Activated naive CD4-positive, alpha-beta T cell treated with anti-CD3 and anti-CD28 coated beads for 36 hours (primary cell): ENCODE measurements around the gene PTPRN2. TPM values are rescaled to one million over a fixed set of nuclear protein-coding genes. Genes with fewer than 3 reads are reported as not detected.

Experiments
- CTCF ChIA-PET: fragments of 350-600 bp; sonication (Branson Sonifier 250); formaldehyde crosslinking; loops from one replicate; lab custom pipeline; 2021; ENCODE audit warnings: antibody characterized with exemption; lab: Charles Lee
- DNase-seq: peaks from one replicate; pipeline ENCODE4 v3.0.0-alpha.2; 2020
- H3K27ac Mint-ChIP-seq: one replicate; pipeline ENCODE4 v1.8.0; 2021; ENCODE audit warnings: mild to moderate bottlenecking, mixed read lengths
- H3K27me3 Mint-ChIP-seq: one replicate; pipeline ENCODE4 v1.8.0; 2021; ENCODE audit warnings: low read depth, mixed read lengths
- H3K36me3 Mint-ChIP-seq: one replicate; pipeline ENCODE4 v1.8.0; 2021; ENCODE audit warnings: low read depth, mixed read lengths
- H3K4me1 Mint-ChIP-seq: one replicate; pipeline ENCODE4 v1.8.0; 2021; ENCODE audit warnings: low read depth, mixed read lengths
- H3K4me3 Mint-ChIP-seq: one replicate; pipeline ENCODE4 v1.8.0; 2021; ENCODE audit warnings: mild to moderate bottlenecking, moderate library complexity, mixed read lengths
- H3K9me3 Mint-ChIP-seq: one replicate; pipeline ENCODE4 v1.8.0; 2021; ENCODE audit warnings: mixed read lengths
- intact Hi-C: fragments of 100-400 bp; cut with micrococcal nuclease; formaldehyde crosslinking; loops from one replicate; pipeline ENCODE4 v1.15.1; 2023
- total RNA-seq, 2 experiments: library from RNA; stranded (reverse); gene quantifications; one replicate each; pipeline ENCODE4 v1.2.3, GENCODE V29; 2021

Gene PTPRN2
- total RNA-seq, 2 experiments from 2014 or later = 0.54 to 0.62 TPM

GRCh38 chr7:158506626-158507025 lies 81.0 kb downstream of the PTPRN2 start:
- CTCF ChIA-PET = no interaction called here
- intact Hi-C loops = no loop called here
- Mint-ChIP-seq H3K4me3 (no peak overlapping the region), H3K4me1 (no peaks in the 10 kb centered on the region), H3K27ac (no peak overlapping the region), H3K27me3 (peaks cover 12% of the 10 kb centered on the region), H3K36me3 (no peaks in the 10 kb centered on the region), H3K9me3 (peaks cover 26% of the 10 kb centered on the region)
- no peak for DNase-seq

- H3K4me1 Mint-ChIP-seq = no peaks in the 10 kb centered on the region
- H3K27ac Mint-ChIP-seq = no peak overlapping the region
- H3K4me3 Mint-ChIP-seq = no peak overlapping the region
- peaks cover 12% of the 10 kb centered on the region for H3K27me3 Mint-ChIP-seq
- H3K36me3 Mint-ChIP-seq = no peaks in the 10 kb centered on the region
- H3K9me3 Mint-ChIP-seq = peaks cover 17% of the 10 kb centered on the region
- CTCF ChIA-PET = no interaction called here
- DNase-seq = no peak
- intact Hi-C loops = no loop called here
These were observed 81.9 kb downstream of the PTPRN2 start for GRCh38 chr7:158505683-158506082.

GRCh38 chr7:158502068-158502750 lies 85.4 kb downstream of the PTPRN2 start:
- H3K27me3 Mint-ChIP-seq = peaks cover 23% of the 10 kb centered on the region
- intact Hi-C loops = no loop called here

GRCh38 chr7:158501393-158502067 lies 86.1 kb downstream of the PTPRN2 start:
- no peak overlapping the region for H3K27ac Mint-ChIP-seq
- DNase-seq = no peak
- no peaks in the 10 kb centered on the region for H3K4me1 Mint-ChIP-seq
- peaks cover 6% of the 10 kb centered on the region for H3K9me3 Mint-ChIP-seq
- no peak overlapping the region for H3K4me3 Mint-ChIP-seq
- intact Hi-C loops = no loop called here
- CTCF ChIA-PET = no interaction called here
- no peaks in the 10 kb centered on the region for H3K36me3 Mint-ChIP-seq
- peaks cover 23% of the 10 kb centered on the region for H3K27me3 Mint-ChIP-seq

More at GRCh38 chr7:158502068-158502750, 85.4 kb downstream of the PTPRN2 start:
- Mint-ChIP-seq H3K4me3 (no peak overlapping the region), H3K9me3 (peaks cover 6% of the 10 kb centered on the region), H3K27ac (no peak overlapping the region), H3K36me3 (no peaks in the 10 kb centered on the region), H3K4me1 (no peaks in the 10 kb centered on the region)
- DNase-seq = no peak
- CTCF ChIA-PET = no interaction called here

- Mint-ChIP-seq H3K4me1 (no peaks in the 10 kb centered on the region), H3K27me3 (peaks cover 23% of the 10 kb centered on the region), H3K9me3 (peaks cover 2% of the 10 kb centered on the region), H3K4me3 (no peak overlapping the region), H3K27ac (no peak overlapping the region), H3K36me3 (no peaks in the 10 kb centered on the region)
- intact Hi-C loops = no loop called here
- CTCF ChIA-PET = no interaction called here
- no peak for DNase-seq
These were observed 87.0 kb downstream of the PTPRN2 start for GRCh38 chr7:158500651-158501052.

- H3K4me1 Mint-ChIP-seq = no peaks in the 10 kb centered on the region
- no peak for DNase-seq
- H3K27me3 Mint-ChIP-seq = peaks cover 26% of the 10 kb centered on the region
- no peak overlapping the region for H3K4me3 Mint-ChIP-seq
- H3K9me3 Mint-ChIP-seq = no peaks in the 10 kb centered on the region
- H3K36me3 Mint-ChIP-seq = no peaks in the 10 kb centered on the region
- intact Hi-C loops = no loop called here
- CTCF ChIA-PET = interaction anchor here (0.5 kb wide), 1 partner anchor 113 kb away, joined by 3 read pairs; no protein-coding TSS in a partner anchor
- no peak overlapping the region for H3K27ac Mint-ChIP-seq
These were observed 88.6 kb downstream of the PTPRN2 start for GRCh38 chr7:158499082-158499455.

GRCh38 chr7:158498443-158499081 lies 89.1 kb downstream of the PTPRN2 start:
- CTCF ChIA-PET = interaction anchor here (0.5 to 0.6 kb wide), 2 partner anchors 113 to 1083 kb away, joined by 3 read pairs; no protein-coding TSS in a partner anchor
- Mint-ChIP-seq H3K9me3 (no peaks in the 10 kb centered on the region), H3K4me3 (no peak overlapping the region), H3K27me3 (peaks cover 26% of the 10 kb centered on the region), H3K36me3 (no peaks in the 10 kb centered on the region), H3K4me1 (no peaks in the 10 kb centered on the region), H3K27ac (no peak overlapping the region)
- no peak for DNase-seq
- intact Hi-C loops = no loop called here

GRCh38 chr7:158497627-158498026 lies 90.0 kb downstream of the PTPRN2 start:
- DNase-seq = no peak
- H3K36me3 Mint-ChIP-seq = no peaks in the 10 kb centered on the region
- peaks cover 2% of the 10 kb centered on the region for H3K9me3 Mint-ChIP-seq
- no peak overlapping the region for H3K4me3 Mint-ChIP-seq
- CTCF ChIA-PET = interaction anchor here (0.6 kb wide), 1 partner anchor 1082 kb away, joined by 3 read pairs; no protein-coding TSS in a partner anchor
- H3K27ac Mint-ChIP-seq = no peak overlapping the region
- intact Hi-C loops = no loop called here
- H3K4me1 Mint-ChIP-seq = no peaks in the 10 kb centered on the region
- H3K27me3 Mint-ChIP-seq = peaks cover 23% of the 10 kb centered on the region

GRCh38 chr7:158495786-158496185 lies 91.8 kb downstream of the PTPRN2 start:
- Mint-ChIP-seq H3K27ac (no peak overlapping the region), H3K9me3 (peaks cover 2% of the 10 kb centered on the region), H3K36me3 (no peaks in the 10 kb centered on the region), H3K27me3 (peaks cover 21% of the 10 kb centered on the region), H3K4me3 (no peak overlapping the region), H3K4me1 (no peaks in the 10 kb centered on the region)
- CTCF ChIA-PET = no interaction called here
- intact Hi-C loops = no loop called here
- DNase-seq = peak; percentile 47

- H3K27ac Mint-ChIP-seq = no peak overlapping the region
- CTCF ChIA-PET = no interaction called here
- intact Hi-C loops = no loop called here
- H3K4me3 Mint-ChIP-seq = no peak overlapping the region
- no peaks in the 10 kb centered on the region for H3K4me1 Mint-ChIP-seq
- H3K27me3 Mint-ChIP-seq = peaks cover 21% of the 10 kb centered on the region
- peaks cover 2% of the 10 kb centered on the region for H3K9me3 Mint-ChIP-seq
- H3K36me3 Mint-ChIP-seq = no peaks in the 10 kb centered on the region
- no peak for DNase-seq
These were observed 92.4 kb downstream of the PTPRN2 start for GRCh38 chr7:158495216-158495615.

- Mint-ChIP-seq H3K36me3 (no peaks in the 10 kb centered on the region), H3K4me3 (no peak overlapping the region), H3K9me3 (peaks cover 2% of the 10 kb centered on the region), H3K27ac (no peak overlapping the region), H3K4me1 (no peaks in the 10 kb centered on the region), H3K27me3 (peaks cover 21% of the 10 kb centered on the region)
- intact Hi-C loops = loop anchor here (1.0 kb wide), 1 partner anchor 483 kb away; no protein-coding TSS in a partner anchor
- CTCF ChIA-PET = interaction anchor here (0.7 kb wide), 1 partner anchor 29 kb away, joined by 3 read pairs; no protein-coding TSS in a partner anchor
- no peak for DNase-seq
These were observed 93.0 kb downstream of the PTPRN2 start for GRCh38 chr7:158494643-158495042.

- CTCF ChIA-PET = interaction anchor here (0.7 kb wide), 1 partner anchor 29 kb away, joined by 3 read pairs; no protein-coding TSS in a partner anchor
- Mint-ChIP-seq H3K4me1 (no peaks in the 10 kb centered on the region), H3K27me3 (peaks cover 21% of the 10 kb centered on the region), H3K27ac (no peak overlapping the region), H3K36me3 (no peaks in the 10 kb centered on the region), H3K4me3 (no peak overlapping the region), H3K9me3 (peaks cover 2% of the 10 kb centered on the region)
- peak; percentile 48 for DNase-seq
- intact Hi-C loops = loop anchor here (1.0 kb wide), 1 partner anchor 483 kb away; no protein-coding TSS in a partner anchor
These were observed 93.4 kb downstream of the PTPRN2 start for GRCh38 chr7:158494162-158494586.
